Prostate gland (tissue), 2 donors: ENCODE results near the gene MAP3K20. TPM values are rescaled to one million over a fixed set of nuclear protein-coding genes. Genes with fewer than 3 reads are reported as not detected.

ENCODE experiments used
- DNase-seq: peaks from one replicate; pipeline ENCODE4 v3.0.0-alpha.2; 2019; ENCODE audit warnings: low spot score
- H3K27ac ChIP-seq, 2 donors: fragments of 200-600 bp; sonication (generic); 2 replicates each; pipeline ENCODE4 v1.5.1; 2017 to 2019
- H3K27me3 ChIP-seq: fragments of 200-600 bp; sonication (generic); replicated peaks from 2 replicates; pipeline ENCODE4 v1.5.1; 2019; ENCODE audit not compliant: insufficient read depth
- H3K36me3 ChIP-seq, 2 donors: fragments of 200-600 bp; sonication (generic); 1 replicate in 1 of 2; 2 replicates in 1 of 2; pipeline versions ENCODE4 v1.5.1 to v1.8.1; 2017 to 2019
- H3K4me1 ChIP-seq: fragments of 200-600 bp; sonication (generic); replicated peaks from 2 replicates; pipeline ENCODE4 v1.5.1; 2019
- H3K4me3 ChIP-seq, 2 donors: fragments of 200-600 bp; sonication (generic); 2 replicates each; pipeline ENCODE4 v1.5.1; 2017 to 2019
- H3K9me3 ChIP-seq: fragments of 200-600 bp; sonication (generic); 2 replicates; pipeline ENCODE4 v1.5.1; 2017
- POLR2A ChIP-seq: fragments of 450-650 bp; IDR thresholded peaks from one replicate; pipeline ENCODE4 v1.6.1; 2016; ENCODE audit warnings: antibody characterized with exemption, mild to moderate bottlenecking
- POLR2AphosphoS5 ChIP-seq: sonication (generic); formaldehyde crosslinking; IDR thresholded peaks from one replicate; pipeline ENCODE4 v1.6.1; 2017; ENCODE audit warnings: antibody characterized with exemption
- WGBS: methylation state at CpG from one replicate; pipeline ENCODE4 v1.1.5; 2018; 5-methylcytosine and 5-hydroxymethylcytosine counted together
- intact Hi-C: fragments of 100-400 bp; cut with DNase I; formaldehyde crosslinking; loops from one replicate; pipeline ENCODE4 v1.14.2; 2022
- total RNA-seq, 2 donors: library from RNA; depleted of rRNA; stranded (reverse); fragments of >200 nt; gene quantifications; one replicate each; pipeline ENCODE4 v1.1.0, GENCODE V29; 2016
- TF ChIP-seq, protein P1 (sequence below), 4 experiments: fragments of 200-600 bp in 2 of 4; fragments of 450-650 bp in 2 of 4; sonication (generic) in 2 of 4; IDR thresholded peaks; 1 replicate in 3 of 4; 2 replicates in 1 of 4; pipeline ENCODE4 v1.5.1; 2016 to 2019; ENCODE audit warnings: antibody characterized with exemption in 4 of 4, mild to moderate bottlenecking in 2 of 4, moderate library complexity in 2 of 4

Gene MAP3K20
- total RNA-seq, 2 donors from 2014 or later, result 28.9 to 48.8 TPM

DNA sequence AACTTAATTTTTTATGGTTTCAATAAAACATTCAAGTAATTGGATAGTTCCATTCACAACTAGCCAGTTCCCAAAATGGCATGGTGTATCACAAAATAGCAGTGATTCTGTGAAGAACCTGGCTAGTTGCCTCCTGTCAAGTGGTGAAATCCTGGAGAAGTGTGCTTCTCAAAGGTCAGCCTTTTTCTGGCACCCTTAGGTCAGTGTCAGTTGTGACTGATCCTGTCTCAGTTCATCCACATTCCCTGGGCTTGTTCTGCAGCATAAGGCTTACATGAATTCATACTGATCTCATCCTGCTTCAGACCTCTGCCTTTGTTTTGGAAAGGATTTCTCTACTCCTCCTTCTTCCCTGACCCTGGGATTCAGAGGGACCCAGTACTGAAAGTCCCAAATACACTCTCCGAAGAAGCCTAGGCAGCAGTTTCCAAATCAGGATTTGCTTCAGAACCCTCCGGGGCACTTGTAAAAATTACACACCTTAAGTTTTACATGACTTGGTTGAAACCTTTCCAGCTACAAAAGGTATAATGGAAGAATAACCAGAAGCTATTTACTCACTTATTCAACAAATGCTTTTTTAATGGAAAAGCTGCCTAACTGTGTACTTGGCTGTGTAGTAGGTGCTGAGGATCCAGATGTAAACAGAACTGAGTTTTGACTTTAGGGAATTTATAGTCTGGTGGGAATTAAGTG is 11.0 kb downstream of the MAP3K20 start:
- TF ChIP-seq, protein P1, sequence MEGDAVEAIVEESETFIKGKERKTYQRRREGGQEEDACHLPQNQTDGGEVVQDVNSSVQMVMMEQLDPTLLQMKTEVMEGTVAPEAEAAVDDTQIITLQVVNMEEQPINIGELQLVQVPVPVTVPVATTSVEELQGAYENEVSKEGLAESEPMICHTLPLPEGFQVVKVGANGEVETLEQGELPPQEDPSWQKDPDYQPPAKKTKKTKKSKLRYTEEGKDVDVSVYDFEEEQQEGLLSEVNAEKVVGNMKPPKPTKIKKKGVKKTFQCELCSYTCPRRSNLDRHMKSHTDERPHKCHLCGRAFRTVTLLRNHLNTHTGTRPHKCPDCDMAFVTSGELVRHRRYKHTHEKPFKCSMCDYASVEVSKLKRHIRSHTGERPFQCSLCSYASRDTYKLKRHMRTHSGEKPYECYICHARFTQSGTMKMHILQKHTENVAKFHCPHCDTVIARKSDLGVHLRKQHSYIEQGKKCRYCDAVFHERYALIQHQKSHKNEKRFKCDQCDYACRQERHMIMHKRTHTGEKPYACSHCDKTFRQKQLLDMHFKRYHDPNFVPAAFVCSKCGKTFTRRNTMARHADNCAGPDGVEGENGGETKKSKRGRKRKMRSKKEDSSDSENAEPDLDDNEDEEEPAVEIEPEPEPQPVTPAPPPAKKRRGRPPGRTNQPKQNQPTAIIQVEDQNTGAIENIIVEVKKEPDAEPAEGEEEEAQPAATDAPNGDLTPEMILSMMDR (IDR thresholded peaks at IDR 0.05), result no peak
- no peak for TF ChIP-seq POLR2A
- TF ChIP-seq POLR2AphosphoS5, result peak; percentile 11
- peak; percentile 8 for DNase-seq
- Histone ChIP-seq H3K36me3 (no peaks in the 10 kb centered on the region), H3K27ac (peak overlapping the region in 1 of 2 donors; percentile 28), H3K4me3 (no peak overlapping the region), H3K9me3 (no peaks in the 10 kb centered on the region), H3K4me1 (no peaks in the 10 kb centered on the region), H3K27me3 (no peaks in the 10 kb centered on the region)
- intact Hi-C loops, result no loop called here
- 21% methylated on average over 2 of the region's 2 CpGs for WGBS

DNA sequence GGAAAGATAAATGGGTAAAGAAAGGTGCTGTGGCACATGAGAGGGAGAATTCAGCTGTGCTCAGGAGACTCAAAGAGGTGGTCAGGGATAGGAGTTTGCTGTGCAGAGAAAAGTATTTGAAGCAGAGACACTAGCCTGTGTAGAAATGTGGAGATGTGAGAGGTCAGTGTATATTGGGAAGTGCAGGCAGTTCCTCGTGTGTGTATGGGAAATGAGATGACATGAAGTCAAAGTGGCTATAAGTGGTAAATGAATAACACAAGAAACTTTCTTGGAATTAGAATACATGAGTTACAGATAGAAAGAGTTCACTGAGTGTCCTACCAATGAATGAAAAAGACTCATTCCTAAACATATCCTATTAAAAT is 11.6 kb downstream of the MAP3K20 start:
- no peaks in the 10 kb centered on the region for H3K27me3 ChIP-seq
- H3K9me3 ChIP-seq, result no peaks in the 10 kb centered on the region
- H3K4me3 ChIP-seq, result no peak overlapping the region
- H3K27ac ChIP-seq, result peak overlapping the region in 1 of 2 donors; percentile 28
- H3K36me3 ChIP-seq, result no peaks in the 10 kb centered on the region
- no peaks in the 10 kb centered on the region for H3K4me1 ChIP-seq
- TF ChIP-seq POLR2AphosphoS5 (no peak), POLR2A (no peak)
- TF ChIP-seq, protein P1 (IDR thresholded peaks at IDR 0.05), result no peak
- intact Hi-C loops, result no loop called here
- 29% methylated on average over 1 of the region's 1 CpG for WGBS
- no peak for DNase-seq

DNA sequence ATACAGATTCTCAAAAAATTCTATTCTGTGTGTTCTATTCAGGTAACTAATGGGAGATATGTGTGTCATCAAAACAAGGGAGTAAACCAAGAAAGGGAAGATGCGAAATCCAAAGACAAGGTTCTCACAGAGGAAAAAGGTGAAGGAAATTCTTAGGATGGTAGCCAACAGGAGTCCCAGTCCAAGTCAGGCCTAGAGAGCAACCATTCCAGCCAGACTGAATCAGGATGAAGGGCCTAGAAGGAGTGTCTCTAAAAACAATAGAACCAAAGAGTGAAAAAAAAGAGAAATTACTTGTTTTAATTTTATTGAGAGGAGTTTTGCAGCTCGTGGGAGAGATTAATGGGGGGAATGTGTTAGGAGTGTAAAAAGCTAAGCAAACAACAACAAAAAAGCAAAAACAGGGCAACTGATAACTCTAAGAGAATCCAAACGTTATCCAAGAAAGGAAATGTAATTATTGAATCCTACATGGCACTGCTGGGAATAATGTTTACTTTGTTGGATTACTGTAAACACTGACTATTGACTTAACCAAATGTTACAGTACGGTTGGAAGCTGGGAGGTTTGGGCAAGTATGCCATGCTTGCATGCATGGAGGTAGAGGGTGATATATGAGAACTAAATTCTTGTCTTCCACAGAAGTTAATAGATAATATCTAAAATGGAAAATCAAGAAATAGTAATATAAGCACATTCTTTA is 12.3 kb downstream of the MAP3K20 start:
- intact Hi-C loops, result no loop called here

DNA sequence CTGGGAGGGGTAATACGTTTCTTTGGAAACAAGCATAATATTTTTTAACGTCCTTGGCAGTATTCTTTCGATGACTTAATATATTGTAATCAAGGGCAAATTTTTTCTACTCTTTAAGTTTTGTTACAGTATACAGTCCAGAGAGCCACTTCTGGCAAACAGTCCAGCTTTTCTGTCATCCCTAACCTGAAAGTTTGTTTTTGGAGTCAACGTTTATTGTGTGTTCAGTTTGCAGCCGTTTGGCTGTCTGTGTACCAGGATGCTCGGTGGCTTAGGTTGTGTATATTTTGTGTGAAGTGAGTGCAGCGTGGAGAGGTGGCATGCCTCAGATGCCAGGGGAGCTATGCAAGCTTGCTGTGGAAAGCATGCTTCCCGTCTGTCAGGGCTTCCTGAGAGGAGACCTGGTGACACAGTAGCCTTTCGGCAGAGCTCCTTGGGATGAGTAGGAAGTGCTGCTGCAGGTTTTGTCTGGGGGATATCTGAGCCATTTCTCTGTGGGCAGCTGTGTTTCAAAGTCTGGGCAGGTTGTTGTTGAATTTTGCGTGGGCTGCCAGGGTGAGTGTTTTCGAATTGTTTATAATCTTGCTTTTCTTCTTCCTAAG is 14.7 kb downstream of the MAP3K20 start:
- WGBS, result 28% methylated on average over 11 of the region's 11 CpGs
- TF ChIP-seq POLR2A (no peak), POLR2AphosphoS5 (no peak)
- TF ChIP-seq, protein P1 (IDR thresholded peaks at IDR 0.05), result no peak
- no peaks in the 10 kb centered on the region for H3K27me3 ChIP-seq
- no peaks in the 10 kb centered on the region for H3K36me3 ChIP-seq
- intact Hi-C loops, result loop anchor here (5.0 kb wide), 1 partner anchor 117 kb away; no protein-coding TSS in a partner anchor
- H3K9me3 ChIP-seq, result no peaks in the 10 kb centered on the region
- no peaks in the 10 kb centered on the region for H3K4me1 ChIP-seq
- H3K4me3 ChIP-seq, result no peak overlapping the region
- no peak for DNase-seq
- H3K27ac ChIP-seq, result peak overlapping the region in 1 of 2 donors; percentile 53

More for the DNA sequence above, 12.3 kb downstream of the MAP3K20 start:
- Histone ChIP-seq H3K27ac (no peak overlapping the region), H3K27me3 (no peaks in the 10 kb centered on the region), H3K4me1 (no peaks in the 10 kb centered on the region), H3K4me3 (no peak overlapping the region), H3K9me3 (no peaks in the 10 kb centered on the region), H3K36me3 (no peaks in the 10 kb centered on the region)
- TF ChIP-seq, protein P1 (IDR thresholded peaks at IDR 0.05), result no peak
- TF ChIP-seq POLR2AphosphoS5, result no peak
- 77% methylated on average over 4 of the region's 4 CpGs for WGBS
- DNase-seq, result no peak
